H9 (cell line): ENCODE results near the gene MUC15. TPM values are rescaled to one million over a fixed set of nuclear protein-coding genes. Genes with fewer than 3 reads are reported as not detected.

Experiments
- DNase-seq: peaks from one replicate; pipeline ENCODE4 v3.0.0-alpha.2; 2017
- H2AFZ ChIP-seq: one replicate; pipeline ENCODE4 v1.6.1; 2013; ENCODE audit warnings: mild to moderate bottlenecking, low read length, control low read depth, moderate library complexity
- H2AK5ac ChIP-seq: 2 replicates; pipeline ENCODE4 v1.6.1; 2013; ENCODE audit warnings: low read length, control low read depth, mixed read lengths; ENCODE audit not compliant: insufficient read length
- H2BK120ac ChIP-seq: one replicate; pipeline ENCODE4 v1.6.1; 2013; ENCODE audit warnings: low read depth, mild to moderate bottlenecking, low read length, control low read depth, inconsistent platforms; ENCODE audit not compliant: poor library complexity, severe bottlenecking
- H2BK12ac ChIP-seq: 2 replicates; pipeline ENCODE4 v1.6.1; 2013; ENCODE audit warnings: low read length, control low read depth, mixed read lengths, low read depth; ENCODE audit not compliant: insufficient read length
- H2BK15ac ChIP-seq: 2 replicates; pipeline ENCODE4 v1.6.1; 2013; ENCODE audit warnings: low read depth, low read length, control low read depth
- H2BK20ac ChIP-seq: one replicate; pipeline ENCODE4 v1.6.1; 2013; ENCODE audit warnings: low read depth, mild to moderate bottlenecking, low read length, control low read depth, inconsistent platforms; ENCODE audit not compliant: poor library complexity, severe bottlenecking
- H2BK5ac ChIP-seq: 2 replicates; pipeline ENCODE4 v1.6.1; 2013; ENCODE audit warnings: low read length, control low read depth, mixed read lengths; ENCODE audit not compliant: insufficient read length
- H3K14ac ChIP-seq: 2 replicates; pipeline ENCODE4 v1.6.1; 2013; ENCODE audit warnings: low read length, control low read depth; ENCODE audit not compliant: insufficient read depth
- H3K18ac ChIP-seq: 2 replicates; pipeline ENCODE4 v1.6.1; 2013; ENCODE audit warnings: low read depth, mild to moderate bottlenecking, mixed read lengths, low read length, control low read depth; ENCODE audit not compliant: insufficient read length
- H3K23ac ChIP-seq: 2 replicates; pipeline ENCODE4 v1.6.1; 2013; ENCODE audit warnings: low read length, control low read depth, mixed read lengths, low read depth; ENCODE audit not compliant: insufficient read length
- H3K23me2 ChIP-seq: 2 replicates; pipeline ENCODE4 v1.6.1; 2013; ENCODE audit warnings: low read depth, mild to moderate bottlenecking, mixed read lengths, low read length, control low read depth; ENCODE audit not compliant: insufficient read length, poor library complexity, severe bottlenecking
- H3K27ac ChIP-seq: 2 replicates; pipeline ENCODE4 v1.5.1; 2013; ENCODE audit warnings: low read length, control low read depth, mixed read lengths, low read depth; ENCODE audit not compliant: insufficient read length
- H3K27me3 ChIP-seq: 2 replicates; pipeline ENCODE4 v1.6.1; 2013; ENCODE audit warnings: low read length, control low read depth, inconsistent platforms; ENCODE audit not compliant: insufficient read depth
- H3K4ac ChIP-seq: 2 replicates; pipeline ENCODE4 v1.6.1; 2013; ENCODE audit warnings: low read depth, mild to moderate bottlenecking, control low read depth, inconsistent platforms, low read length, moderate library complexity
- H3K4me1 ChIP-seq: 2 replicates; pipeline ENCODE4 v1.6.1; 2013; ENCODE audit warnings: low read length, control low read depth, inconsistent platforms; ENCODE audit not compliant: insufficient read depth
- H3K4me2 ChIP-seq: 2 replicates; pipeline ENCODE4 v1.6.1; 2013; ENCODE audit warnings: low read length, control low read depth, mixed read lengths; ENCODE audit not compliant: insufficient read length, insufficient read depth
- H3K56ac ChIP-seq: 2 replicates; pipeline ENCODE4 v1.6.1; 2013; ENCODE audit warnings: low read depth, mild to moderate bottlenecking, mixed read lengths, low read length, control low read depth; ENCODE audit not compliant: insufficient read length
- H3K79me1 ChIP-seq: 2 replicates; pipeline ENCODE4 v1.6.1; 2013; ENCODE audit warnings: low read depth, mild to moderate bottlenecking, moderate library complexity, low read length, control low read depth, inconsistent platforms; ENCODE audit not compliant: insufficient read depth, poor library complexity, severe bottlenecking
- H3K79me2 ChIP-seq: 2 replicates; pipeline ENCODE4 v1.6.1; 2013; ENCODE audit warnings: low read length, control low read depth, inconsistent platforms; ENCODE audit not compliant: insufficient read depth
- H3K9ac ChIP-seq: 2 replicates; pipeline ENCODE4 v1.6.1; 2013; ENCODE audit warnings: low read length, control low read depth, mixed read lengths; ENCODE audit not compliant: insufficient read length; ENCODE audit errors: extremely low read depth
- H3K9me3 ChIP-seq: one replicate; pipeline ENCODE4 v1.6.1; 2013; ENCODE audit warnings: low read depth, low read length, inconsistent platforms; ENCODE audit not compliant: control insufficient read depth
- H3T11ph ChIP-seq: one replicate; pipeline ENCODE4 v1.6.1; 2013; ENCODE audit warnings: mild to moderate bottlenecking, low read length, control low read depth, inconsistent platforms
- H4K20me1 ChIP-seq: one replicate; pipeline ENCODE4 v1.6.1; 2013; ENCODE audit not compliant: control insufficient read depth, insufficient read length, insufficient read depth
- H4K5ac ChIP-seq: 2 replicates; pipeline ENCODE4 v1.6.1; 2013; ENCODE audit warnings: low read depth, mild to moderate bottlenecking, mixed read lengths, low read length, control low read depth; ENCODE audit not compliant: insufficient read length
- H4K8ac ChIP-seq: replicated peaks from 2 replicates; pipeline ENCODE4 v1.6.1; 2013; ENCODE audit warnings: low read length, control low read depth, mixed read lengths, low read depth; ENCODE audit not compliant: insufficient read length
- H4K91ac ChIP-seq: 2 replicates; pipeline ENCODE4 v1.6.1; 2013; ENCODE audit warnings: low read depth, mild to moderate bottlenecking, moderate library complexity, mixed read lengths, low read length, control low read depth; ENCODE audit not compliant: insufficient read length
- H3K27ac Mint-ChIP-seq, 3 experiments: 2 replicates in 2 of 3; 3 replicates in 1 of 3; pipeline ENCODE4 v1.8.0; 2020 to 2021; ENCODE audit warnings: mixed read lengths in 3 of 3, mild to moderate bottlenecking in 1 of 3, moderate library complexity in 1 of 3
- H3K27me3 Mint-ChIP-seq: 2 replicates; pipeline ENCODE4 v1.8.0; 2021; ENCODE audit warnings: low read depth, mild to moderate bottlenecking, moderate library complexity, mixed read lengths
- H3K36me3 Mint-ChIP-seq, 3 experiments: 2 replicates in 2 of 3; 3 replicates in 1 of 3; pipeline ENCODE4 v1.8.0; 2020 to 2021; ENCODE audit warnings: low read depth in 3 of 3, mixed read lengths in 3 of 3; ENCODE audit not compliant: insufficient read depth in 1 of 3
- H3K4me1 Mint-ChIP-seq, 2 experiments: 2 replicates each; pipeline ENCODE4 v1.8.0; 2020; ENCODE audit warnings: mixed read lengths in 2 of 2
- H3K4me3 Mint-ChIP-seq, 2 experiments: 2 replicates in 1 of 2; 3 replicates in 1 of 2; pipeline ENCODE4 v1.8.0; 2020 to 2021; ENCODE audit warnings: mild to moderate bottlenecking in 2 of 2, mixed read lengths in 2 of 2, moderate library complexity in 1 of 2
- H3K9me3 Mint-ChIP-seq, 2 experiments: 2 replicates in 1 of 2; 3 replicates in 1 of 2; pipeline ENCODE4 v1.8.0; 2020; ENCODE audit warnings: mild to moderate bottlenecking in 2 of 2, mixed read lengths in 2 of 2, moderate library complexity in 1 of 2
- WGBS: extraction: QIAGEN DNeasy Blood & Tissue Kit; methylation state at CpG from one replicate; pipeline ENCODE4 v1.1.7; 2013; ENCODE audit warnings: missing lambda C conversion rate, low lambda C conversion rate, mixed read lengths; ENCODE audit not compliant: insufficient read length; ENCODE audit errors: extremely low coverage; 5-methylcytosine and 5-hydroxymethylcytosine counted together
- total RNA-seq: library from RNA; stranded (reverse); gene quantifications from 2 replicates; pipeline ENCODE4 v1.2.1, GENCODE V29; 2021
- TF ChIP-seq, protein P1 (sequence below): fragments of 200-600 bp; sonication (generic); conservative IDR thresholded peaks from 3 replicates; pipeline ENCODE4 v1.8.0; 2021; ENCODE audit warnings: antibody characterized with exemption, mild to moderate bottlenecking

The MUC15 gene
- total RNA-seq, 1 experiment from 2014 or later: not detected

DNA sequence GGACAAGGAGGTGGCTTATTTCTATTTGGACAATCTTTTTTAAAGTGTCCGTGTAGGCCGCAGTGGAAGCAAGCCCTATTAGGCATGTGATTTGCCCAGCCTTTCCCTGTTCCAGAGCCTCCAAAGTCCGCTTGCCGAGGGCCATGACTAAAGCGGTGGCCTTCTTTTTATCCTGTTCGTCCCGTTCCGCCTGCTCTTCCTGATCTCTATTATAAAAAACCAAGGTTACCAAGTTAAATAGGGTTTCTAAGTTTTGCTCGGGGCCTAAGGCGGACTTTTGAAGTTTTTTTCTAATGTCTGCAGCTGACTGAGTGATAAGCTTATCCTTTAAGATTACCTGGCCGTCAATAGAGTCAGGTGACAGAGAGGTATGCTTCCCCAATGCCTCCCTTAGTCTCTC lies 21.6 kb upstream of the MUC15 start:
- no peak overlapping the region for H2AK5ac ChIP-seq
- H4K20me1 ChIP-seq: no peaks in the 10 kb centered on the region
- Mint-ChIP-seq H3K36me3 (no peaks in the 10 kb centered on the region; a peak in 1 of 7 replicates), H3K9me3 (peaks cover 1 to 3% of the 10 kb centered on the region in 2 experiments; a peak in 2 of 5 replicates), H3K4me1 (peaks cover 0 to 4% of the 10 kb centered on the region in 2 experiments; a peak in 1 of 4 replicates), H3K4me3 (no peak overlapping the region), H3K27me3 (no peaks in the 10 kb centered on the region; the same call in none of the 2 replicates), H3K27ac (peak overlapping the region in 1 of 3 experiments; percentile 74; a peak in 1 of 7 replicates)
- no peak overlapping the region for H2BK20ac ChIP-seq
- H3K56ac ChIP-seq: no peak overlapping the region
- H3K27me3 ChIP-seq: no peaks in the 10 kb centered on the region
- no peak overlapping the region for H3K9ac ChIP-seq
- DNase-seq: no peak
- H3K79me1 ChIP-seq: no peaks in the 10 kb centered on the region
- no peaks in the 10 kb centered on the region for H3K4me1 ChIP-seq
- no peak overlapping the region for H4K91ac ChIP-seq
- H2BK120ac ChIP-seq: no peak overlapping the region
- no peak overlapping the region for H3K18ac ChIP-seq
- no peak overlapping the region for H2BK12ac ChIP-seq
- TF ChIP-seq, protein P1, sequence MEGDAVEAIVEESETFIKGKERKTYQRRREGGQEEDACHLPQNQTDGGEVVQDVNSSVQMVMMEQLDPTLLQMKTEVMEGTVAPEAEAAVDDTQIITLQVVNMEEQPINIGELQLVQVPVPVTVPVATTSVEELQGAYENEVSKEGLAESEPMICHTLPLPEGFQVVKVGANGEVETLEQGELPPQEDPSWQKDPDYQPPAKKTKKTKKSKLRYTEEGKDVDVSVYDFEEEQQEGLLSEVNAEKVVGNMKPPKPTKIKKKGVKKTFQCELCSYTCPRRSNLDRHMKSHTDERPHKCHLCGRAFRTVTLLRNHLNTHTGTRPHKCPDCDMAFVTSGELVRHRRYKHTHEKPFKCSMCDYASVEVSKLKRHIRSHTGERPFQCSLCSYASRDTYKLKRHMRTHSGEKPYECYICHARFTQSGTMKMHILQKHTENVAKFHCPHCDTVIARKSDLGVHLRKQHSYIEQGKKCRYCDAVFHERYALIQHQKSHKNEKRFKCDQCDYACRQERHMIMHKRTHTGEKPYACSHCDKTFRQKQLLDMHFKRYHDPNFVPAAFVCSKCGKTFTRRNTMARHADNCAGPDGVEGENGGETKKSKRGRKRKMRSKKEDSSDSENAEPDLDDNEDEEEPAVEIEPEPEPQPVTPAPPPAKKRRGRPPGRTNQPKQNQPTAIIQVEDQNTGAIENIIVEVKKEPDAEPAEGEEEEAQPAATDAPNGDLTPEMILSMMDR: no peak
- no CpG with 5 or more reads among the region's 11 CpGs for whole genome bisulfite sequencing
- H3K4ac ChIP-seq: no peak overlapping the region
- no peak overlapping the region for H3K14ac ChIP-seq
- no peak overlapping the region for H3T11ph ChIP-seq
- no peaks in the 10 kb centered on the region for H3K9me3 ChIP-seq
- H3K27ac ChIP-seq: no peak overlapping the region
- H3K23ac ChIP-seq: no peak overlapping the region
- no peak overlapping the region for H3K4me2 ChIP-seq
- H2BK5ac ChIP-seq: no peak overlapping the region
- no peak overlapping the region for H4K5ac ChIP-seq
- no peaks in the 10 kb centered on the region for H3K23me2 ChIP-seq
- H2BK15ac ChIP-seq: no peak overlapping the region
- H2AFZ ChIP-seq: no peak overlapping the region
- H4K8ac ChIP-seq: no peak overlapping the region
- no peaks in the 10 kb centered on the region for H3K79me2 ChIP-seq
